Measurements from ENCODE around the gene PRPF38B. TPM values are rescaled to one million over a fixed set of nuclear protein-coding genes. Genes with fewer than 3 reads are reported as not detected.

Gene PRPF38B
- total and polyA plus RNA-seq, 9 of the 15 experiments (the other 6 are each of a cell fraction or from before 2014, with no cell fraction given), result 25.3 to 85.5 (median 66.4) TPM

- TF ChIP-seq ELF1 (tag; IDR thresholded peaks at IDR 0.05) (no peak), HSF4 (CRISPR knock-in tag; IDR thresholded peaks at IDR 0.05; ENCODE audit: borderline replicate concordance) (no peak), RBFOX2 (IDR thresholded peaks at IDR 0.05; ENCODE audit: low read depth, low read length) (peak; percentile 43; the same call in 1 of the 2 replicates), CEBPB (tag; IDR thresholded peaks at IDR 0.05) (no peak), ADNP (tag; IDR thresholded peaks at IDR 0.05) (no peak), ZNF696 (CRISPR knock-in tag; conservative IDR thresholded peaks at IDR 0.05) (no peak), TRIM24 (IDR thresholded peaks at IDR 0.05) (no peak), DMBX1 (CRISPR knock-in tag; IDR thresholded peaks at IDR 0.05; ENCODE audit: borderline replicate concordance) (no peak), REST (IDR thresholded peaks at IDR 0.05; ENCODE audit: borderline replicate concordance) (no peak), REST (CRISPR knock-in tag; IDR thresholded peaks at IDR 0.05; ENCODE audit: low read depth) (no peak), PHTF2 (CRISPR knock-in tag; IDR thresholded peaks at IDR 0.05) (no peak), ZNF239 (CRISPR knock-in tag; IDR thresholded peaks at IDR 0.05) (no peak)
- TF ChIP-seq, protein P1, sequence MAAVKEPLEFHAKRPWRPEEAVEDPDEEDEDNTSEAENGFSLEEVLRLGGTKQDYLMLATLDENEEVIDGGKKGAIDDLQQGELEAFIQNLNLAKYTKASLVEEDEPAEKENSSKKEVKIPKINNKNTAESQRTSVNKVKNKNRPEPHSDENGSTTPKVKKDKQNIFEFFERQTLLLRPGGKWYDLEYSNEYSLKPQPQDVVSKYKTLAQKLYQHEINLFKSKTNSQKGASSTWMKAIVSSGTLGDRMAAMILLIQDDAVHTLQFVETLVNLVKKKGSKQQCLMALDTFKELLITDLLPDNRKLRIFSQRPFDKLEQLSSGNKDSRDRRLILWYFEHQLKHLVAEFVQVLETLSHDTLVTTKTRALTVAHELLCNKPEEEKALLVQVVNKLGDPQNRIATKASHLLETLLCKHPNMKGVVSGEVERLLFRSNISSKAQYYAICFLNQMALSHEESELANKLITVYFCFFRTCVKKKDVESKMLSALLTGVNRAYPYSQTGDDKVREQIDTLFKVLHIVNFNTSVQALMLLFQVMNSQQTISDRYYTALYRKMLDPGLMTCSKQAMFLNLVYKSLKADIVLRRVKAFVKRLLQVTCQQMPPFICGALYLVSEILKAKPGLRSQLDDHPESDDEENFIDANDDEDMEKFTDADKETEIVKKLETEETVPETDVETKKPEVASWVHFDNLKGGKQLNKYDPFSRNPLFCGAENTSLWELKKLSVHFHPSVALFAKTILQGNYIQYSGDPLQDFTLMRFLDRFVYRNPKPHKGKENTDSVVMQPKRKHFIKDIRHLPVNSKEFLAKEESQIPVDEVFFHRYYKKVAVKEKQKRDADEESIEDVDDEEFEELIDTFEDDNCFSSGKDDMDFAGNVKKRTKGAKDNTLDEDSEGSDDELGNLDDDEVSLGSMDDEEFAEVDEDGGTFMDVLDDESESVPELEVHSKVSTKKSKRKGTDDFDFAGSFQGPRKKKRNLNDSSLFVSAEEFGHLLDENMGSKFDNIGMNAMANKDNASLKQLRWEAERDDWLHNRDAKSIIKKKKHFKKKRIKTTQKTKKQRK (IDR thresholded peaks at IDR 0.05; ENCODE audit: borderline replicate concordance, low read depth, low read length), result no peak
- TF ChIP-seq, protein P2, sequence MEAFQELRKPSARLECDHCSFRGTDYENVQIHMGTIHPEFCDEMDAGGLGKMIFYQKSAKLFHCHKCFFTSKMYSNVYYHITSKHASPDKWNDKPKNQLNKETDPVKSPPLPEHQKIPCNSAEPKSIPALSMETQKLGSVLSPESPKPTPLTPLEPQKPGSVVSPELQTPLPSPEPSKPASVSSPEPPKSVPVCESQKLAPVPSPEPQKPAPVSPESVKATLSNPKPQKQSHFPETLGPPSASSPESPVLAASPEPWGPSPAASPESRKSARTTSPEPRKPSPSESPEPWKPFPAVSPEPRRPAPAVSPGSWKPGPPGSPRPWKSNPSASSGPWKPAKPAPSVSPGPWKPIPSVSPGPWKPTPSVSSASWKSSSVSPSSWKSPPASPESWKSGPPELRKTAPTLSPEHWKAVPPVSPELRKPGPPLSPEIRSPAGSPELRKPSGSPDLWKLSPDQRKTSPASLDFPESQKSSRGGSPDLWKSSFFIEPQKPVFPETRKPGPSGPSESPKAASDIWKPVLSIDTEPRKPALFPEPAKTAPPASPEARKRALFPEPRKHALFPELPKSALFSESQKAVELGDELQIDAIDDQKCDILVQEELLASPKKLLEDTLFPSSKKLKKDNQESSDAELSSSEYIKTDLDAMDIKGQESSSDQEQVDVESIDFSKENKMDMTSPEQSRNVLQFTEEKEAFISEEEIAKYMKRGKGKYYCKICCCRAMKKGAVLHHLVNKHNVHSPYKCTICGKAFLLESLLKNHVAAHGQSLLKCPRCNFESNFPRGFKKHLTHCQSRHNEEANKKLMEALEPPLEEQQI (IDR thresholded peaks at IDR 0.05), result no peak
These were observed 14.5 kb downstream of the PRPF38B start (continued) for GRCh38 chr1:108706643-108707042.

Data from K562 (cell line).